Dermis lymphatic vessel endothelial cell (primary cell): Measurements from ENCODE around the gene SPTSSB. TPM values are rescaled to one million over a fixed set of nuclear protein-coding genes. Genes with fewer than 3 reads are reported as not detected.

Experiments
- total RNA-seq: library from RNA; depleted of rRNA; stranded (reverse); fragments of >200 nt; gene quantifications from 2 replicates; pipeline ENCODE4 v1.2.1, GENCODE V29; 2014

Gene SPTSSB, protein sequence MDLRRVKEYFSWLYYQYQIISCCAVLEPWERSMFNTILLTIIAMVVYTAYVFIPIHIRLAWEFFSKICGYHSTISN
- not detected in 2 replicates for total RNA-seq

DNA sequence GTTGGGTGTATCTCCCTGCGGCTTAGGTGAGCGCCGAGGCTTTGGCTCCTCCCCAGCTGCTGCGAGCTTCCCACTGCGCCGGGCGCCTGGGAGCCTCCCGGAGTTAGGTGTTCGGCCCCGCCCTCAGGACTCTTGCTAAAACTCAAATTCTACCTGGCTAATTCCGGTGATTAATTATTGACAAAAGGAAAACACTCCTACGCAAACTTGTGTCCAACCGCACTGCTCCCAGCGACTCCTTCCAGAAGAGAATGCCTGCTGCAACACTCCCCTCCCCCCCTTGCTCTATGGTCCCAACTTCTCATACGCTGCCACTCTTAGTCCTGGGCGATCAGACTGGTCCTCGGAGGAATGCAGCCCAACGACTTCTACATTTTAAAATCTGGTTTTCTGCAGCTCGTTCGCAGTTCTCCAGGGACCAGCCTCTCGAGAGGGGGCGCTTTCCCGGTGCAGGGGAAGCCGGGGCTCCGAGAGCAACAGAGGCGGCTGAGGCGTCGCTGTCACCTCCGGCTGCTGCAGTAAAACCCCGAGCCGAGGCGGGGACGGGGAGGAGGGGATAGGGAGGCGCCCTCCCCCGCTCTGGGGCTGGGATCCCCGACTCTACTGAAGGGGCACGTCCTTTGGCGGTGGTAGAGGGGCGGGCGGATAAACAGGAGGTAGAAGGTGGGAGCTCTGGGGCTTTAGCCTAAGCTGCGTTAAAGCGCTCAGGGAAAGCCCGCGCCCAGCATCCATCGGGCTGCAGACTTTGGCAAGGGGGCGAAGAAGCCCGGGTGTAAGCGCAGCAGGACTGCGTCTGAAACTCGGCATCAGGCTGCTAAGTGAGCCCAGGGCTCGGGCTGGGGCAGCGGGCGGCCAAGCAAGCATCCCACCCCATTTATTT, at the start of gene SPTSSB:
Gene SPTSSB (minus strand): TSS at position 77 of the 880 bp plus-strand sequence. CDS start 25,194 bp downstream, outside the sequence.

Other genes starting within 250 kb of the SPTSSB start
- gene NMD3, start 150.2 kb downstream of the SPTSSB start, total RNA-seq = 53.9 and 113 TPM in 2 replicates
- not detected in 2 replicates for gene OTOL1, start 125.3 kb upstream of the SPTSSB start, total RNA-seq